Tibial artery (tissue), 4 donors: ENCODE measurements around the gene ADAMTSL2.

Experiments used
- DNase-seq, 2 donors: peaks; one replicate each; pipeline ENCODE4 v3.0.0-alpha.2; 2019
- H3K27ac ChIP-seq, 2 donors: fragments of 200-600 bp; sonication (generic) in 1 of 2; 1 replicate in 1 of 2; 2 replicates in 1 of 2; pipeline ENCODE4 v1.5.1; 2018 to 2019; ENCODE audit warnings: mild to moderate bottlenecking in 1 of 2
- H3K27me3 ChIP-seq, 2 donors: fragments of 200-600 bp; sonication (generic) in 1 of 2; one replicate each; pipeline versions ENCODE4 v1.5.1 to v1.6.0; 2016 to 2019
- H3K36me3 ChIP-seq, 3 donors: fragments of 200-600 bp; sonication (generic) in 2 of 3; one replicate each; pipeline ENCODE4 v1.5.1; 2016 to 2019; ENCODE audit warnings: mild to moderate bottlenecking in 2 of 3
- H3K4me1 ChIP-seq, 4 donors: fragments of 200-600 bp; sonication (generic) in 2 of 4; 1 replicate in 3 of 4; 2 replicates in 1 of 4; pipeline ENCODE4 v1.5.1; 2016 to 2019
- H3K4me3 ChIP-seq, 2 donors: fragments of 200-600 bp; sonication (generic) in 1 of 2; 1 replicate in 1 of 2; 2 replicates in 1 of 2; pipeline ENCODE4 v1.5.1; 2018 to 2019; ENCODE audit warnings: mild to moderate bottlenecking in 2 of 2
- H3K9me3 ChIP-seq, 3 donors: fragments of 200-600 bp; sonication (generic) in 1 of 3; one replicate each; pipeline ENCODE4 v1.5.1; 2016 to 2019
- CTCF ChIP-seq, 2 experiments: fragments of 200-600 bp in 1 of 2; fragments of 450-650 bp in 1 of 2; IDR thresholded peaks; one replicate each; pipeline ENCODE4 v1.5.1; 2017 to 2019; ENCODE audit warnings: antibody characterized with exemption in 2 of 2, mild to moderate bottlenecking in 1 of 2, moderate library complexity in 1 of 2
- intact Hi-C: fragments of 100-400 bp; cut with DNase I; formaldehyde crosslinking; loops from one replicate; pipeline ENCODE4 v1.15.0; 2023; ENCODE audit warnings: low total_unique reads

The ADAMTSL2 gene

GRCh38 chr9:133509179-133510083 is 25.1 kb upstream of the ADAMTSL2 start:
- intact Hi-C loops, result no loop called here
- no peak overlapping the region for H3K27ac ChIP-seq
- no peak for TF ChIP-seq CTCF (IDR thresholded peaks at IDR 0.05)
- H3K4me1 ChIP-seq, result peaks cover 0 to 27% (median 19%) of the 10 kb centered on the region in 4 donors
- peaks cover 0 to 47% of the 10 kb centered on the region in 2 donors for H3K27me3 ChIP-seq
- no peaks in the 10 kb centered on the region for H3K9me3 ChIP-seq
- H3K36me3 ChIP-seq, result no peaks in the 10 kb centered on the region
- H3K4me3 ChIP-seq, result no peak overlapping the region
- no peak for DNase-seq

DNA sequence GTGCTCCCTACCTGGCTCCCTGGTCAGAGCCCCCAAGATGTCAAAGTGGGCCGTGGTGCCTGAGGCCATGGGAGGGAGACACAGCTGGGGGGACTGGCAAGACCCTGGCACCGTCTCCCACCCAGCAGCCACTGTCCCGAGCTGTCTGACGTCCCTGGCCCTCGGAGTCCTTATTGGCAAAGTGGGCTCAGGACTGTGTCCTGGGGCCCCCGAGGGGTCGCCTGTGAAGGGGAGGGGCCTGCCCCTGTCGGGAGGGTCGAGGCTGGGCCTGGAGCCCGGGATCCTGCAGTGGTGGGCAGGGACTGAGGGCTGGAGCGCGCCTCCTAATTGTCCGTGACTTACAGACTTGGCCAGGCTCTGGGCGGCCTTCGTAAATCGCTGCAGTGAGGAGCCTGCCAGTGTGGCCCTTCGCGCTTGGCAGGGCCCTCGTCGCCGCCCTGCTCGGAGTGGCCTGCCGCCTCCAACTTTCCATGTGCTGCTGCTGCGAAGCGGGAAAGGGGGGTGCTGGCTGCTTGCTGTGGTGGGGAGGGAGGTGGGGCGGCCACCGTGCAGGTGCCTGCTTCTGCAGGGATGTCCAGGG is 23.5 kb upstream of the ADAMTSL2 start:
- no peak for TF ChIP-seq CTCF (IDR thresholded peaks at IDR 0.05)
- peaks cover 0 to 58% of the 10 kb centered on the region in 2 donors for H3K27me3 ChIP-seq
- DNase-seq, result no peak
- intact Hi-C loops, result no loop called here
- peaks cover 0 to 27% (median 22%) of the 10 kb centered on the region in 4 donors for H3K4me1 ChIP-seq
- H3K9me3 ChIP-seq, result no peaks in the 10 kb centered on the region
- H3K36me3 ChIP-seq, result no peaks in the 10 kb centered on the region
- no peak overlapping the region for H3K27ac ChIP-seq
- no peak overlapping the region for H3K4me3 ChIP-seq

DNA sequence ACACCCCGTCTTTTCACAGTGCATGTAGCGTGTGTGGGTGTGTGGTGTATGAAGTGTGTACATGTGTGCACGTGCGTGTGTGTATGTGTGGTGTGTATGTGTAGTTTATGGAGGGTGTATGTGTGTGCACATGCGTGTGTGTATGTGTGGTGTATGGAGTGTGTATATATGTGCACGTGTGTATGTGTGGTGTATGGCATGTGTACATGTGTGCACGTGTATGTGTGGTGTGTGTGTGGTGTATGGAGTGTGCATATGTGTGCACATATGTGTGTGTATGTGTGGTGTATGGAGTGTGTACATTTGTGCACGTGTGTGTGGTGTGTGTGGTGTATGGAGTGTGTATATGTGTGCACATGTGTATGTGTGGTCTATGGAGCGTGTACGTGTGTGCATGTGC is 22.9 kb upstream of the ADAMTSL2 start:
- no peak overlapping the region for H3K4me3 ChIP-seq
- intact Hi-C loops, result no loop called here

DNA sequence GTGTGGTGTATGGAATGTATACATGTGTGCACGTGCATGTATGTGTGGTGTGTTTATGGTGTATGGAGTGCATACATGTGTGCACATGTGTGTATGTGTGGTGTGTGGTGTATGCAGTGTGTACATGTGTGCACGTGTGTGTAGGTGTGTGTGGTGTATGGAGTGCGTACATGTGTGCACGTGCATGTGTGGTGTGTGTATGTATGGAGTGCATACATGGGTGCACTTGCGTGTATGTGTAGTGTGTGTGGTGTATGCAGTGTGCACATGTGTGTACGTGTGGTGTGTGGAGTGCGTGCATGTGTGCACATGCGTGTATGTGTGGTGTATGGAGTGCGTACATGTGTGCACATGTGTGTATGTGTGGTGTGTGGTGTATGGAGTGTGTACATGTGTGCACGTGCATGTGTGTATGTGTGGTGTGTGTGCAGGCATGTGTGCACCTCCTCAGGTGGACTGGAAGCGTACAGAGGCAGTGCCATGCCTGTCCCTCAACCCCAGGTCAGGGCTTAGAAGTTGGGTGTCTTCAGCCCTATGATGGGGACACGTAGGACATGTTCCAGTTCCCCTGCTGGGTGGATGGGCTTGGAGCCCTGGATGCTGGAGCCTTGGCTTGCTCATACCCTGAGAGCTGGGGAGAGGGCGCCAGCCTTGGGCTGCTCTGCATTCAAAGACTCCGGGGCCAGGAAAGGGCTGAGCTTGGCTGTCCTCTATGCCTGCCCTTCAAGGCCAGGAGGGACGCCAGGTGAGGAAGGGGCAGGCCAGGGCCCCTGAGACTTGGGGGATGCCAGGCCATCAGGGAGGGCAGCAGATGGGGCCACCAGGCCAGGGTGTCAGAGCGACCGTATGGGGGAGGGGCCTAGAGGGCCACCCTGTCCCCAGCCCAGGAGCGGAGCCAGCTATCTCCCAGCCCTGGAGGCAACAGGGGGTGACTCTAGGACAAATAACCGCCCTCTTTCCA is 22.0 kb upstream of the ADAMTSL2 start:
- H3K4me1 ChIP-seq, result peaks cover 0 to 18% (median 15%) of the 10 kb centered on the region in 4 donors
- intact Hi-C loops, result no loop called here
- no peaks in the 10 kb centered on the region for H3K9me3 ChIP-seq
- no peak overlapping the region for H3K27ac ChIP-seq
- TF ChIP-seq CTCF (IDR thresholded peaks at IDR 0.05), result no peak
- peaks cover 0 to 59% of the 10 kb centered on the region in 2 donors for H3K27me3 ChIP-seq
- no peaks in the 10 kb centered on the region for H3K36me3 ChIP-seq
- no peak overlapping the region for H3K4me3 ChIP-seq
- no peak for DNase-seq

More for the DNA sequence above, 22.9 kb upstream of the ADAMTSL2 start:
- no peak for DNase-seq
- TF ChIP-seq CTCF (IDR thresholded peaks at IDR 0.05), result no peak
- Histone ChIP-seq H3K36me3 (no peaks in the 10 kb centered on the region), H3K9me3 (no peaks in the 10 kb centered on the region), H3K27ac (no peak overlapping the region), H3K27me3 (peaks cover 0 to 62% of the 10 kb centered on the region in 2 donors), H3K4me1 (peaks cover 0 to 21% (median 17%) of the 10 kb centered on the region in 4 donors)
